Measurements from ENCODE around the gene FCHSD1. TPM values are rescaled to one million over a fixed set of nuclear protein-coding genes. Genes with fewer than 3 reads are reported as not detected.

The FCHSD1 gene
- total RNA-seq, 2 experiments from 2014 or later: 31.9 to 55.3 TPM

GRCh38 chr5:141597814-141598213 is 53.4 kb downstream of the FCHSD1 start:
- intact Hi-C loops (cut with micrococcal nuclease; ENCODE audit: unreplicated experiment): no loop called here
- no TSS peak for BruUV-seq (replicated peaks)

GRCh38 chr5:141597394-141597793 is 53.8 kb downstream of the FCHSD1 start:
- TF ChIP-seq EZH2phosphoT487 (IDR thresholded peaks at IDR 0.05; ENCODE audit: borderline replicate concordance, low read depth, low read length) (no peak), CTCF (conservative IDR thresholded peaks at IDR 0.05; ENCODE audit: low read length) (no peak)
- H3K4me1 ChIP-seq (ENCODE audit: insufficient read depth, low read length, poor library complexity, severe bottlenecking): peaks cover 23% of the 10 kb centered on the region
- no peak overlapping the region for H3K4me3 ChIP-seq (ENCODE audit: low read depth, low read length, poor library complexity, severe bottlenecking)
- ChIA-PET CTCF (ENCODE audit: unreplicated experiment) (no interaction called here), POLR2A (interaction anchor here (0.7 to 2.1 kb wide), 6 partner anchors 9 to 72 kb away, joined by 3 to 14 read pairs (median 4); no protein-coding TSS in a partner anchor)
- H3K79me2 ChIP-seq (ENCODE audit: insufficient read depth, low read depth, low read length): peaks cover 57% of the 10 kb centered on the region
- BruUV-seq (replicated peaks): no TSS peak
- H3K9me3 ChIP-seq (ENCODE audit: low read length): no peaks in the 10 kb centered on the region
- peak; percentile 17 for DNase-seq (ENCODE audit: low spot score)
- no peaks in the 10 kb centered on the region for H3K9me2 ChIP-seq (ENCODE audit: insufficient read depth, low read length)
- H2AFZ ChIP-seq (ENCODE audit: low read length): no peak overlapping the region
- H3K36me3 ChIP-seq (ENCODE audit: insufficient read depth, low read length): peaks cover 26% of the 10 kb centered on the region
- H3K27ac ChIP-seq (ENCODE audit: low read depth, low read length, poor library complexity, severe bottlenecking): no peak overlapping the region
- no peak overlapping the region for H3K4me2 ChIP-seq (ENCODE audit: low read length)
- no peaks in the 10 kb centered on the region for H4K20me1 ChIP-seq (ENCODE audit: insufficient read depth, low read length)
- intact Hi-C loops (cut with micrococcal nuclease; ENCODE audit: unreplicated experiment): no loop called here

More at GRCh38 chr5:141597814-141598213, 53.4 kb downstream of the FCHSD1 start:
- Histone ChIP-seq H3K9me3 (ENCODE audit: low read length) (no peaks in the 10 kb centered on the region), H3K27ac (ENCODE audit: low read depth, low read length, poor library complexity, severe bottlenecking) (no peak overlapping the region), H3K9me2 (ENCODE audit: insufficient read depth, low read length) (no peaks in the 10 kb centered on the region), H3K4me1 (ENCODE audit: insufficient read depth, low read length, poor library complexity, severe bottlenecking) (peaks cover 21% of the 10 kb centered on the region), H3K36me3 (ENCODE audit: insufficient read depth, low read length) (peaks cover 27% of the 10 kb centered on the region), H3K79me2 (ENCODE audit: insufficient read depth, low read depth, low read length) (peaks cover 61% of the 10 kb centered on the region), H2AFZ (ENCODE audit: low read length) (no peak overlapping the region), H3K4me2 (ENCODE audit: low read length) (no peak overlapping the region), H3K4me3 (ENCODE audit: low read depth, low read length, poor library complexity, severe bottlenecking) (no peak overlapping the region), H4K20me1 (ENCODE audit: insufficient read depth, low read length) (no peaks in the 10 kb centered on the region)
- CTCF ChIA-PET (ENCODE audit: unreplicated experiment): no interaction called here
- TF ChIP-seq CTCF (conservative IDR thresholded peaks at IDR 0.05; ENCODE audit: low read length) (no peak), EZH2phosphoT487 (IDR thresholded peaks at IDR 0.05; ENCODE audit: borderline replicate concordance, low read depth, low read length) (no peak)
- POLR2A ChIA-PET: interaction anchor here (0.6 to 2.1 kb wide), 9 partner anchors 9 to 993 kb away, joined by 3 to 14 read pairs (median 4); no protein-coding TSS in a partner anchor
- no peak for DNase-seq (ENCODE audit: low spot score)

- peaks cover 52% of the 10 kb centered on the region for H3K79me2 ChIP-seq (ENCODE audit: insufficient read depth, low read depth, low read length)
- no TSS peak for BruUV-seq (replicated peaks)
Measured at GRCh38 chr5:141596867-141597266, 54.4 kb downstream of the FCHSD1 start.

More at GRCh38 chr5:141596867-141597266, 54.4 kb downstream of the FCHSD1 start:
- ChIA-PET POLR2A (interaction anchor here (0.7 to 2.1 kb wide), 5 partner anchors 10 to 72 kb away, joined by 3 to 14 read pairs (median 4); no protein-coding TSS in a partner anchor), CTCF (ENCODE audit: unreplicated experiment) (no interaction called here)
- H3K9me2 ChIP-seq (ENCODE audit: insufficient read depth, low read length): no peaks in the 10 kb centered on the region
- H3K27ac ChIP-seq (ENCODE audit: low read depth, low read length, poor library complexity, severe bottlenecking): no peak overlapping the region
- no peak overlapping the region for H3K4me2 ChIP-seq (ENCODE audit: low read length)
- TF ChIP-seq EZH2phosphoT487 (IDR thresholded peaks at IDR 0.05; ENCODE audit: borderline replicate concordance, low read depth, low read length): no peak
- peaks cover 27% of the 10 kb centered on the region for H3K4me1 ChIP-seq (ENCODE audit: insufficient read depth, low read length, poor library complexity, severe bottlenecking)
- no peaks in the 10 kb centered on the region for H3K9me3 ChIP-seq (ENCODE audit: low read length)
- H3K4me3 ChIP-seq (ENCODE audit: low read depth, low read length, poor library complexity, severe bottlenecking): no peak overlapping the region
- intact Hi-C loops (cut with micrococcal nuclease; ENCODE audit: unreplicated experiment): no loop called here
- no peak overlapping the region for H2AFZ ChIP-seq (ENCODE audit: low read length)
- H4K20me1 ChIP-seq (ENCODE audit: insufficient read depth, low read length): no peaks in the 10 kb centered on the region
- DNase-seq (ENCODE audit: low spot score): no peak
- peaks cover 26% of the 10 kb centered on the region for H3K36me3 ChIP-seq (ENCODE audit: insufficient read depth, low read length)

Data from OCI-LY7 (cell line).